ENCODE results near the gene HOXA10. TPM values are rescaled to one million over a fixed set of nuclear protein-coding genes. Genes with fewer than 3 reads are reported as not detected.
A peak's percentile ranks its signal among the peaks of the same experiment; 100 is the strongest.

HOXA10 gene
- total and polyA plus RNA-seq, 5 donors: not detected

DNA sequence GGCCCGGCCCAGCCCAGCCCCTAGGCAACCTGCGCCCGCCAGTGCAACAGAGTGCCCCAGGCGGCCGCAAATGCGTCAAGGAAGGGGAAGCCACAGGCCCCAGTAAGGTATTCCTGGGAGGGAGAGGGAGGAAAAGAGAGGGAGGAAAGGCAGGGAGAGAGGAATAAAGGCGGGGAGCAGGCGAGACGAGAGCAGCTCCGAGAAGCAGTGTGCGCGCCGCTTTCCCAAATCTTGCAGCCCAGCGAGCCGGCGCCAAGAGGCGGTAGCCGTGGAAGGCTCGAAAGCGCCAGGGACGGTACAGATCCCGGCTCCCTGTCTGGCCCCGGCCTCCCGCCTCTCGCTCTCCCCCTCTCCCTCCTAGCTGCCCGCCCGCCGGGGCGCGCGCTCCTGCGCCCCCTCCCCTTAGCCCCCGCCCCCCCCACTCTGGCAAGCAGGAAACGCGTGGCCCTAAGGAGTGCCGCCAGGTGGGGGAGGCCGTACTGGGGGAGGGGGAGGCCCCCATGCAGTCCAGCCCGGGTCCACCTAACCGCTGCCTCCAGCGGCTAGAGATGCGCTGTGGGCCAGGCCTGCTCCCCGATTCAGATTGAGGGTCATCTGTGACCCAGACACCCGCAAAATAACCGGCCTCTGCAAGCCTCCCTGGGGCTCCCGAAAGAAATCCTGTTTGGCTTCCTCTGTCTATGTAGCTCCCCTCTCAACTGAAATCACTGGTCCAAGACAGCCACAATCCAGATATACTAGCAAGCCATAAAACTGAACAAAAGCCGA lies 4.3 kb downstream of the HOXA10 start:
- Histone ChIP-seq H3K27me3 (ENCODE audit: control insufficient read depth, insufficient read depth) (no peaks in the 10 kb centered on the region), H3K4me3 (ENCODE audit: low read length) (no peak overlapping the region), H3K9me3 (ENCODE audit: control insufficient read depth, low read length) (no peaks in the 10 kb centered on the region), H3K4me1 (ENCODE audit: control insufficient read depth, insufficient read depth, low read length) (no peaks in the 10 kb centered on the region), H3K27ac (ENCODE audit: low read length) (no peak overlapping the region)
- intact Hi-C loops (cut with DNase I): loop anchor here in 2 of 4 donors (10.0 kb wide), 2 partner anchors 805 to 1285 kb away; no protein-coding TSS in a partner anchor
- ATAC-seq: no peak
- 2% methylated on average over 45 of the region's 46 CpGs for WGBS
- DNase-seq: peak in 1 of 3 donors; percentile 14

DNA sequence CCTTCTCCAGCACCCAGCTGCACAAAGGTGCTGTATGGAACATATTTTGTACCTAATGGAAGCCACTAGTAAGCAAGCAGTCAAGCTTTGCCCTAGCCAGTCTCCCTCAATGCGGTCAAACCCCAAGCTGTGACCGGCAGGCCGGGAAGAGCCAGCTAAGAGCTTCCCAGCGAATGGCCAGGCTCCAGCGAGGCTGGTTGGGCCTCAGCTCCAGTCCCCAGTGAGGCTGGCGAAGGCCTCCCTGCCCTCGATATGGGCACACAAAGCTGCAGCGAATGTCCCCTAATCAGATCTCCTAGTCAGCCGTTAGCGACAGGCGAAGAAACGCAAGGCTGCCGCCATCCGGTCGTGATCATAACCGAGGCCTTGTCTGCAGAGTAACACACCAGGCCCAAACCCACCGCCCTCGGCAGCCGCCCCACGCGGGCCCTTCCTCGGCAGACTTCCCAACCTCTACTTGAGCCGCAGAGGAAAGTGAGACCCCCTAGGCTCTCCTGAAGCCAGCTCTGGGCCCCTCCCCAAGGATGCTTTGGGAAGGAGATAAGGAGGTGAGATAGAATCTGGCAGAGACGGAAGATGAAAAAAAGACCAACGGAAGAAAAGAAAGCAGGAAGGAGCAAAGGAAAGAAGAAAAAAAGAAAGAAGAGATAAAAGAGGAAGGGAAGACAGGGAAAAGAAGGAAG lies 5.7 kb downstream of the HOXA10 start:
- H3K4me3 ChIP-seq (ENCODE audit: low read length): no peak overlapping the region
- intact Hi-C loops (cut with DNase I): loop anchor here in 2 of 4 donors (10.0 kb wide), 2 partner anchors 804 to 1284 kb away; no protein-coding TSS in a partner anchor
- peak in 2 of 3 donors; percentile 13 to 40 for DNase-seq
- H3K27ac ChIP-seq (ENCODE audit: low read length): no peak overlapping the region
- H3K4me1 ChIP-seq (ENCODE audit: control insufficient read depth, insufficient read depth, low read length): no peaks in the 10 kb centered on the region
- no peak for ATAC-seq
- 24% methylated on average over 25 of the region's 25 CpGs for WGBS
- no peaks in the 10 kb centered on the region for H3K9me3 ChIP-seq (ENCODE audit: control insufficient read depth, low read length)
- H3K27me3 ChIP-seq (ENCODE audit: control insufficient read depth, insufficient read depth): no peaks in the 10 kb centered on the region

GRCh38 chr7:27167916-27168264 lies 6.2 kb downstream of the HOXA10 start:
- no peaks in the 10 kb centered on the region for H3K9me3 ChIP-seq (ENCODE audit: control insufficient read depth, low read length)
- H3K27me3 ChIP-seq (ENCODE audit: control insufficient read depth, insufficient read depth): no peaks in the 10 kb centered on the region
- ATAC-seq: no peak
- DNase-seq: peak in 1 of 3 donors; percentile 1
- intact Hi-C loops (cut with DNase I): loop anchor here in 2 of 4 donors (10.0 kb wide), 2 partner anchors 803 to 1283 kb away; no protein-coding TSS in a partner anchor
- H3K27ac ChIP-seq (ENCODE audit: low read length): no peak overlapping the region
- H3K4me1 ChIP-seq (ENCODE audit: control insufficient read depth, insufficient read depth, low read length): no peaks in the 10 kb centered on the region
- no peak overlapping the region for H3K4me3 ChIP-seq (ENCODE audit: low read length)
- 32% methylated on average over 4 of the region's 4 CpGs for WGBS

DNA sequence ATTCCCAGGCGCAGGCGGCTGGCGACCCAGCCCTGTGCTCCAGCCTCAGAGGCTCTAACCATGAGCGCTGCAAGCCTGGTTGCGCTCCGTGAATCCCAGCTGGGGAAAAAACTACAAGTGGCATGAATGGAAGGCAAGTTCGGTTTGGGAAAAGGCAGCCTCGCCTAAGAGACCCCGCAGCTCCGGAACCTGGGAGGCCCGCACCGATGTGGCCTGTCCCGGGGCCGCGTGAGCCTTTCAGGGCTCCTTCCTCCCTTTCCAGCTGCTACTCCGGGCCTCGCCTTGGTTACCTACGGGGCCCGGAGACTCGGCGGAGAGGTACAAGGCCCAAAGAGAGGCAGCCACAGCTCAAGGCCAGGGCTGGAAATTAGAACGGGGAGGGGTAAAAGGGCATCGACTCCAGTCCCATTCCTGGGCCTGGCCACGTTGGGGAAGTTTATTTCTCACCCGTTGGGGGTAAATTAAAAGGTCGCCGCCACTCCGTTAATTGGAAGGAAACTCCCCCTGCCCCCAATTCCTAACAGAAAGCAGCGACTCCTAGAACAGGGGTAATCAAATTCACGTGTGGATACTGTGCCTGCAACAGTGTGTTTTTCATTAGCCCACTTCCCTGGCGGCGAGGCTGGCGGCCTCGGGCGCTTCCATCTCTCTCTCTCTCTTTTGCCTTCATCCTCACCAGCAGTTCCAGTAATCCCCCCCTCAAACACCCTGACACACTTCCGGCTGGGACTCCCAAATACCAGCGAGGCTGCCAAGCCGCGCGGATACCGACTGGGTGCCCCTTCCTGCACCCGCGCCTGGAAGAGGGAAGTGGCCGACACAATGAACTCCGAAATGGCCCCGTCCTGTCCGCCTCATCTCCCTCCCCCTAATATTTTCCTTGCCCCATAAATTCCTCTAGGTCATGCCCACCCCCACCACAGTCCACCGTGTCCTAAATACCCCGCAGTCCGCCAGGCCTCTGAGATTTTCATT lies 7.3 kb downstream of the HOXA10 start:
- DNase-seq (peak in 2 of 3 donors; percentile 27 to 41), ATAC-seq (no peak)
- H3K4me3 ChIP-seq (ENCODE audit: low read length): no peak overlapping the region
- no peaks in the 10 kb centered on the region for H3K4me1 ChIP-seq (ENCODE audit: control insufficient read depth, insufficient read depth, low read length)
- no peaks in the 10 kb centered on the region for H3K9me3 ChIP-seq (ENCODE audit: control insufficient read depth, low read length)
- intact Hi-C loops (cut with DNase I): loop anchor here in 2 of 4 donors (10.0 kb wide), 2 partner anchors 802 to 1282 kb away; no protein-coding TSS in a partner anchor
- no peak overlapping the region for H3K27ac ChIP-seq (ENCODE audit: low read length)
- WGBS: 7% methylated on average over 50 of the region's 50 CpGs
- H3K27me3 ChIP-seq (ENCODE audit: control insufficient read depth, insufficient read depth): no peaks in the 10 kb centered on the region

- ATAC-seq (no peak), DNase-seq (peak in 1 of 3 donors; percentile 26)
- Histone ChIP-seq H3K27ac (ENCODE audit: low read length) (no peak overlapping the region), H3K4me3 (ENCODE audit: low read length) (no peak overlapping the region), H3K9me3 (ENCODE audit: control insufficient read depth, low read length) (no peaks in the 10 kb centered on the region), H3K27me3 (ENCODE audit: control insufficient read depth, insufficient read depth) (no peaks in the 10 kb centered on the region), H3K4me1 (ENCODE audit: control insufficient read depth, insufficient read depth, low read length) (no peaks in the 10 kb centered on the region)
- 7% methylated on average over 46 of the region's 46 CpGs for WGBS
- intact Hi-C loops (cut with DNase I): loop anchor here in 2 of 4 donors (10.0 kb wide), 2 partner anchors 801 to 1281 kb away; no protein-coding TSS in a partner anchor
Measured at GRCh38 chr7:27165996-27166530, 8.1 kb downstream of the HOXA10 start.

DNA sequence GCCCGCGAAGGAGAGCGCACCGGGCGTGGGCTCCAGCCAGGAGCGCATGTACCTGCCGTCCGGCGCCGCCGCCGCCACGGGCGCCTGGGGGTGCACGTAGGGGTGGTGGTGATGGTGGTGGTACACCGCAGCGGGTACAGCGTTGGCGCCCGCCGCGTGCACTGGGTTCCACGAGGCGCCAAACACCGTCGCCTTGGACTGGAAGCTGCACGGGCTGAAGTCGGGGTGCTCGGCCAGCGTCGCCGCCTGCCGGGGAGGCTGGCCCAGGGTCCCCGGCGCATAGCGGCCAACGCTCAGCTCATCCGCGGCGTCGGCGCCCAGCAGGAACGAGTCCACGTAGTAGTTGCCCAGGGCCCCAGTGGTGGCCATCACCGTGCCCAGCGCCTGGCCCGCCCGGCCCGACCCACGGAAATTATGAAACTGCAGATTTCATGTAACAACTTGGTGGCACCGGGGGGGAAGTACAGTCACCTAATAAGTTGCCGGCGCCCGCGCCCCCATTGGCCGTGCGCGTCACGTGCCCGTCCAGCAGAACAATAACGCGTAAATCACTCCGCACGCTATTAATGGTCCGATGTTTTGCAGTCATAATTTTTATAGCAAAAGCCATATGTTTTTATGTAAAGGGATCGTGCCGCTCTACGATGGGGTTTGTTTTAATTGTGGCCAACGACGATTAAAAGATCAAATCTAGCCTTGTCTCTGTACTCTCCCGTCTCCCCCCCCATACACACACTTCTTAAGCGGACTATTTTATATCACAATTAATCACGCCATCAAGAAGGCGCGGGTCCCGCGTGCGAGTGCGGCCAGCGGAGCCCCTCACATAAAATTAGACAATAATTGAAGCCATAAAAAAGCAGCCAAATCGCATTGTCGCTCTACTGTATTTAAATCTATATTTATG lies 8.8 kb downstream of the HOXA10 start, which contains the start of gene HOXA9:
Gene HOXA9, minus strand, starts transcription at position 449 of the 907 bp plus-strand sequence. Its CDS starts 80 bp downstream, at position 369.
- WGBS: 6% methylated on average over 82 of the region's 82 CpGs
- peak in 2 of 3 donors; percentile 60 to 70 for DNase-seq
- no peaks in the 10 kb centered on the region for H3K27me3 ChIP-seq (ENCODE audit: control insufficient read depth, insufficient read depth)

DNA sequence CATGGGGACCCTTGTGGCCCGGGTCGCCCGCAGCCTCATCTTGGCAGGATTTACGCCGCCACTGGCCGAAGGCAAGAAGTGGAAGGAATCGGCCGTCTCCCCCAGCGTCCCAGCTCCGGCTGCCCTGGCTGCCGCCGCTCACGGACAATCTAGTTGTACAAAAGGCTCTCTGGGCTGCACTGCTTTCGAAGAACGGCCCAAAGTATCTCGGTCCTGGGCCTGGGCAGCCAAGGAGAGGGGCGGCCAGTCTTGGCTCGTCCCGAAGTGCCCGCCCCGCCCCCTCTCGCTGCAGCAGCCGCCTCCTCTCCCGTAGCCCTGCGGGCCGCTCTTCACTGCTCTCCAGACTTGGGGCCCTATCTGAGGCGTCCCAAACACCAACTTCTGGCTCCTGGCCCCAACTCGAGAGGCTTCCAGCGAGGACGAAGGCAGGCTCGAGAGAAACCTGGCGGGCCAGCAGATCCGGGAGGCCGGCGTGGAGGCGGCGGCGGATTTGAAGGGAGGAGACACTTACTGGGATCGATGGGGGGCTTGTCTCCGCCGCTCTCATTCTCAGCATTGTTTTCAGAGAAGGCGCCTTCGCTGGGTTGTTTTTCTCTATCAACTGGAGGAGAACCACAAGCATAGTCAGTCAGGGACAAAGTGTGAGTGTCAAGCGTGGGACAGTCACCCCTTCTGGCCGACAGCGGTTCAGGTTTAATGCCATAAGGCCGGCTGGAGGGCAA lies 9.6 kb downstream of the HOXA10 start:
- no peaks in the 10 kb centered on the region for H3K9me3 ChIP-seq (ENCODE audit: control insufficient read depth, low read length)
- no peaks in the 10 kb centered on the region for H3K27me3 ChIP-seq (ENCODE audit: control insufficient read depth, insufficient read depth)
- DNase-seq (peak in 2 of 3 donors; percentile 25 to 49), ATAC-seq (no peak)
- no peak overlapping the region for H3K4me3 ChIP-seq (ENCODE audit: low read length)
- no peak overlapping the region for H3K27ac ChIP-seq (ENCODE audit: low read length)
- H3K4me1 ChIP-seq (ENCODE audit: control insufficient read depth, insufficient read depth, low read length): no peaks in the 10 kb centered on the region
- intact Hi-C loops (cut with DNase I): loop anchor here (5.0 to 10.0 kb wide), 4 partner anchors 482 to 1280 kb away; no protein-coding TSS in a partner anchor
- 4% methylated on average over 47 of the region's 47 CpGs for WGBS

More for the DNA sequence above, 8.8 kb downstream of the HOXA10 start, which contains the start of gene HOXA9:
- intact Hi-C loops (cut with DNase I): loop anchor here in 2 of 4 donors (10.0 kb wide), 2 partner anchors 801 to 1281 kb away; no protein-coding TSS in a partner anchor
- Histone ChIP-seq H3K27ac (ENCODE audit: low read length) (no peak within 1 kb of the TSS), H3K9me3 (ENCODE audit: control insufficient read depth, low read length) (no peaks in the 10 kb centered on the region), H3K4me3 (ENCODE audit: low read length) (no peak within 1 kb of the TSS), H3K4me1 (ENCODE audit: control insufficient read depth, insufficient read depth, low read length) (no peaks in the 10 kb centered on the region)
- ATAC-seq: no peak

DNA sequence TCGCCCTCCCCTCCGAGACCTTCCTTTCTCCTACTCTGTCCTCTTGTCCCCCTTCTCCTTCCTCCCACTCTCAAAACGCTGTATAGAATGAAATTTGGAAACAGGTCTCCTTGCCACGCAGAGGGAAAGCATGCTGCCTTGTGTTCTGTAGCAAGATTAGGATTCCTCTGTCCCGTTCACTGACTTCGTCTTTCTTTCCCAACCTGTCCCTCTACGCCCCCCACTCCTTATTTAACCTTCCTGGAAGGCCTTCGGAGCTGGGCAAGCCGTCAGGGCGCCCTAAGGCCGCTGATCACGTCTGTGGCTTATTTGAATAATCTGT lies 10.1 kb downstream of the HOXA10 start:
- no peak for DNase-seq
- Histone ChIP-seq H3K4me3 (ENCODE audit: low read length) (no peak overlapping the region), H3K27ac (ENCODE audit: low read length) (no peak overlapping the region), H3K9me3 (ENCODE audit: control insufficient read depth, low read length) (no peaks in the 10 kb centered on the region), H3K4me1 (ENCODE audit: control insufficient read depth, insufficient read depth, low read length) (no peaks in the 10 kb centered on the region), H3K27me3 (ENCODE audit: control insufficient read depth, insufficient read depth) (no peaks in the 10 kb centered on the region)
- intact Hi-C loops (cut with DNase I): loop anchor here (5.0 to 10.0 kb wide), 4 partner anchors 482 to 1279 kb away; no protein-coding TSS in a partner anchor
- WGBS: 26% methylated on average over 12 of the region's 12 CpGs
- ATAC-seq: no peak

Measured in right cardiac atrium (tissue), 5 donors.